Amygdala (tissue), 56 donors: ENCODE data around the gene CCDC187.

Experiments used
- DNase-seq, 56 donors: peaks; one replicate each; lab custom pipeline; 2025; lab: John Stamatoyannopoulos, UW

The CCDC187 gene

GRCh38 chr9:136259836-136260235, 44.1 kb downstream of the CCDC187 start:
- no peak for DNase-seq

DNA sequence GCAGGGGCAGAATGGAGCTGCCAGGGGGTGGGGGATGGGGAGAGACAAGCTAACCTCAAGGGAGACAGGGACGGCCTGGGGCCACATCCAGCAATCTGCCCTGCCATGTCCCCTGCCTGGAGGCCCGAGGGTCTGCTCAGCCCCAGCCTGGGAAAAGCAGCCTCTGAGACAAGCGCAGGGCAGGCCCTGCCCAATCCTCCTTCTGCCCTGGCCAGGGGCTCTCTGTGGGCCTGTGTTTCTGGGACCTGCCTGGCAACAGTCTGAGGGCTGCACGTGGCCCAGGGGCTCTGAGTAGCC, 44.4 kb downstream of the CCDC187 start:
- no peak for DNase-seq

- no peak for DNase-seq
These were observed 44.9 kb downstream of the CCDC187 start for GRCh38 chr9:136258786-136259516.

- no peak for DNase-seq
These were observed 45.6 kb downstream of the CCDC187 start for GRCh38 chr9:136258299-136258625.

DNA sequence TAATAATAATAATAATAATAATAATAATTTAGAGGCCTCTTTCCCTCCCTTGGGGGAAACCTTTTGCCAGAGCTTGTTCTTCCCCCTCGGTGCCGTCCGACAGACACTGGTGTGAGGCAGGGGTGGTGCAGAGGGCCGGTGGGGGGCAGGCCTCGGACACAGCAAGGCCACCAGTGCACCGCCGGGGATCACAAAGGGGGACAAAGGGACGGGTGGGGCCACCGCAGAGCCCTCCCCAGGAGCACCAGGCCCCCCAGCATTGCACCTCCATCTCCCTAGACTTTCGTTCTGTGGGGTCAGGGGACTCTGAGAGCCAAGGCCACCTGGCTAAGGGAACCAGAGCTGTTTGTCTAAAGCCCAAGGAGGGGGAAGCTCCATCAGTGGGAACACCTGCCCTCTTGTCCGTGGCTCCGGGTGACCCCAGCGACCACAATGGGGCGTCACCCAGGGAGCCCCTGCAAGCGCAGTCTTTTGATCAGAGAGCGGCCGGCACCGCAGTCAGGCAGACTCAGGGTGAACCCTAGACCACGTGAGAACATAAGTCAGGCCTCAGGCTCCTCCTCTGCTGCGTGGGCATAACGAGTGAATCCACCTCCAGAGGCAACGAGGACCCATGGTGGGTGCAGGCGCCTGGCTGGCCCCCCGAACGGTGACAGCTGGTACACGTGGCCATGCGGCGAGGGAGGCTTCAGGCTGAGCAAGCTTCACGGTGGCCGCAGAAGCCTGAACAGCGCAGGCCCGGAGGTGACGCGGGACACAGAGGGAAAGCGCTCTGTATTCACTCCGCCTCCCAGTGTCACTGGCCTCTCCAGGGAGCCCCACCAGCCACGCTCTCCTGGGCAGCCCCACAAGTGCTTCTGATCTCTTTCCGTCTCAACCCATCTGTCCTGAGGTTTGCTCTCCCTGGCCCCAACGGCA, 46.3 kb downstream of the CCDC187 start:
- DNase-seq: no peak

DNA sequence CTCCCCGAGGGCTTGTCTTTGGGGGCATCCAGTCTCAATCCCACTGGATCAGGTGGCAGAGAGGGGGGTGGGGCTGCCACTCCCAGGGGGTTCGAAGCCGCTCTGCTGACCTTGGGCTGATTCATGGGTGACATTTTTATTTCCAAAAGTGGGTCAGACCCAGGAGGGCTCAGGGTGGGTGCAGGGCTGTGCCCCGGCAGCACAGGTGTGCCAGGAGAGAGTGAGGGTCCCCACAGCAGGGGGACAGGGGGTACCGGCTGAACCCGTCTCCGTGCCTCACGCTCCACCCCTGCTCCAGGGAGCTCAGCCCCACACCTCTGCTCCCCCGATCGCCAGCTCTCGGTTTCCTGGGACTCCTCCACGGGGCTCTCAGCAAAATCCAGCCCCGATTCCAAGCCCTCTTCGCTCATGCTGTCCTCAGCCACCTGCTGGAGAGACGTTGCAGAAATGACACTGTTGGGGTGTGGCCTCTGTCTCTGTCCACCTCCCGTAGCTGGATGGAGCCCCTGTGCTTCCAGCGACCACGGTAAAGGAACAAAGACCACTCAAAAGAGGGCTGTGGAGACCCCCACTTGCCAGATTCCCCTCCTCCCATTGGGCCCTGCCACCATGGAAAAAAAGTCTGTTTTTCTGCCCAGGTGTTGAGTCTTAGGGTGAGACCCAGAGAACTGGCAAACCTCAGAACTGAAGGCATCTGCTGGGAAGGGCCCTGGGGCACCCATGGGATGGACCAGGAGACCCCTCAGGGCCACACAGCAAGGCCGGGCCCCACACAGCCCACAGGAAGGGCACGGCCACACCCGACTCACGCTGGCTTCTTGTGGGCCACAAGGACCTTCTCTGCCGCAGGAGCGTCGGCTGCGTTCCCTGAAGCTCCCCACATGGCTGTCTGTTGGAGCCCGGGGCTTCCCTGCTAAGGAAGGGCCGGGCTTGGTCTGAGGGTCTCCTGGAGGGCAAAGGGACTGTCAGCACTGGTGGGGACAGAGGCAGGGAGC, 47.7 kb downstream of the CCDC187 start:
- DNase-seq: no peak

DNA sequence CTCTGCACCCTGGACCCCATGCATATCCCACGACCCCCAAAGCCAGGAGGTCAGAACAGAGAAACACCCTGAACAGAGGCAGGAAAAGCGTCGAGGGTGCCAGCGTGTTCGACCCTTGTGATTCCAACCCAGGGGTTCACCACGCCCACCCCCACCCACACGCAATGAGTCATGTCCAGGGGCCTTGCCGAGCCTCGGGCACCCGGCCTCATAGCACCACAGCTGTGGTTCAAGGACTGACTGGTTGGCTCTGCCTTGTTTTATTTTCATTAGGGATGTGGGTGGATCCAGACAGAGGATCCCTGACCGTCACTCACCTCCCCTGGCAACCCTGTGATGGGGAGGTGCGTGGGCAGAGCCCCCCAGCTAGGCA, 48.7 kb downstream of the CCDC187 start:
- no peak for DNase-seq

- peak in 4 of 56 donors; percentile 20 to 36 (median 24) for DNase-seq
These were observed 49.3 kb downstream of the CCDC187 start for GRCh38 chr9:136254381-136255165.

DNA sequence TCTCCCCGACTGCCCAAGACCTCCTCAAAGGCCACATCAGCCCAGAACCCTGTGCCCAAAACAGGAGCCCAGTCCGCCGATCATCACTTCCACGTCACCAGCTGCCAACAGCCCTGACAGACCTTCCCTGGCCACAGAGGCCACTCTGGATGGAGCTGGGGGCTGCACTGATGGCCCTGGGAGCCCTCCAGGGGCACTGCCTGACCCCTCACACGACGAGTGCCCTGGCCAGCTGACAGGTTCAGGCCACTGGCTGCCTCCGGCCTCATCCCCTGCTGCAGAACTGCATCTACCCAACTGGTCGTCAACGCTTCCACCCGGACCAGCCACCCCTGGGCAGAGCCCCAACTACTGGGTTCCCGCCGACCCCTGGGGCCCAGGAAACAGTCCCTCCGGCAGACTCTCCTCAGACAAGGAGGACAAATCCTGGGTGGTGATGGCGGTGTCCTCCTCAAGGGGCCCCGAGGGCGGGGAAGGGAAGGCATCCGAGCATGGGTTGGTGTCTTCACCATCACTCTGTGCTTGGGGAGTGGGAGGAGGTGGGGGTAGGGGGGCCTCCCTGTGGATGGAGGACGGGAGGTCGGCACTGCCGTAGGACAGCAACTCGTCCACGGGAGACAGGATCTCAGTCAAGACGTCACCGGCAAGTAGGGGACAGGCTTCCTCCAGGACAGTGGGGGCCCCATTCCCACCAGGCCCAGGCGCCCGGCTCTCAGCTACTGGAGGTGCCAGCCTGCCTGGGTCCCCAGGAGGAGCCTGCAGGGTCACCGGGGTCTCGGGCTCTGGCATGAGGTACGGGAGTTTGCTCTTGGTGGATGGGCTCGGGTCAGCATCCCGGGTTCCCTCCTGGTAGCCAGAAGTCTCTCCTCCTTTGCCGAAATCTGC, 50.4 kb downstream of the CCDC187 start:
- no peak for DNase-seq

DNA sequence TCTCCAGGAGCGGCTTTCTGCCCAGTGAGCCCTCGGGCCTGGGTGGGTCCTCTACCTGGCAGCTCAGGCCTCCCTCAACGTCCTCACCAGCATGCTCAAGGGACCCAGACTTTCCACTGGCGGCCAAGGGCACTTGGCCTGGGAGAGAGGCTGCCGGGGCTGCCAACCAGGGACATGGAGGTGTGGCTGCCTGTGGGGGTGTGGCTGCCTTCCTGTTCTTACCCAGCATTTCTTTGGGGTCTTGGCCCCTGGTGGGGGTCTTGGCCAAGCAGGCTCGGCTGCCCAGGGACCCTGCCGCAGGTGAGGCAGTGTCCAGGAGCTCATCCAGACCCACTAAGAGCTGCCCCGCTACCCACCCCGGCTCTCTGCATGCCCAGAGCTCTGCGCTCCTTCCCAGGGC, 51.0 kb downstream of the CCDC187 start:
- DNase-seq: no peak

DNA sequence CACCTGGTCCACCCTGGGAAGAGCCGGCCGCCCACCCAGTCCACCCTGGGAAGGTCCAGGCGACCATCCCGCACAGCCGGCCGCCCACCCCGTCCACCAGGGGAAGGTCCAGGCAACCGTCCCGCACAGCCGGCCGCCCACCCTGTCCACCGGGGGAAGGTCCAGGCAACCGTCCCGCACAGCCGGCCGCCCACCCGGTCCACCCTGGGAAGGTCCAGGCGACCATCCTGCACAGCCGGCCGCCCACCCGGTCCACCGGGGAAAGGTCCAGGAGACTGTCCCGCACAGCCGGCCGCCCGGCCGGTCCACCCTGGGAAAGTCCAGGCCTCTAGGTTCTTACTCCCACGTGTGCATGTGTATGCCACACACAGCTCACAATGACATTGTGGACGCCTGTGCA, 51.6 kb downstream of the CCDC187 start:
- DNase-seq: no peak

DNA sequence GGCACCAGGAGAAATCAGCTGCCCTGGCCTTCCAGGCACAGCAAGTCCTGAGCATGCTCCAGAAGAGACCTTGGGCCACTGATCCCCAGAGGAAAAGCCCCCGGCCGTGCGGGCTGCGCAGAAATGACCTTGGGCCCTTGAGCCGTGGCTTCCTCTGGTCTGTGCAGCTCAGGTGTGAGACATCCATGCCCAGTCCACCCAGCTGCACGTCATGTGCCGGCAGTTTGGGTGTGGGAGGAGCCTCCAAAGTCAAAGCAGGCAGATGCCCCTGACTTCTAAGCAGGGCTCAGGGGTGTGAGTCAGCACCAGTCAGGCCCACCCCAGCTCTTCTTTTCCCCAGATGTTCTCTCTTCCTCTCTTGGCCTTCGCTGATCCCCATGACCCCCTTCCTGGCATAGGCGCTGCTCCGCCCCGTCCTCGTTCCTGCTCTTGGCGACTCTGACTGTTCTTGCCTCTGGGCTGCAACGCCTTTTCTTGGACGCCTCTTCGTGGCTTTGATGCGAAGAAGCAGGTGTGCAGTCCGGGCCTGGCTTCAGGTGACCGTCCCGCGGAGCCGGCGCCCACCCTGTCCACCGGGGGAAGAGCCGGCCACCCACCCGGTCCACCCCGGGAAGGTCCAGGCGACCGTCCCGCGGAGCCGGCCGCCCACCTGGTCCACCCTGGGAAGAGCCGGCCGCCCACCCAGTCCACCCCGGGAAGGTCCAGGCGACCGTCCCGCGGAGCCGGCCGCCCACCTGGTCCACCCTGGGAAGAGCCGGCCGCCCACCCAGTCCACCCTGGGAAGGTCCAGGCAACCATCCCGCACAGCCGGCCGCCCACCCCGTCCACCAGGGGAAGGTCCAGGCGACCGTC, 52.4 kb downstream of the CCDC187 start:
- DNase-seq: no peak

DNA sequence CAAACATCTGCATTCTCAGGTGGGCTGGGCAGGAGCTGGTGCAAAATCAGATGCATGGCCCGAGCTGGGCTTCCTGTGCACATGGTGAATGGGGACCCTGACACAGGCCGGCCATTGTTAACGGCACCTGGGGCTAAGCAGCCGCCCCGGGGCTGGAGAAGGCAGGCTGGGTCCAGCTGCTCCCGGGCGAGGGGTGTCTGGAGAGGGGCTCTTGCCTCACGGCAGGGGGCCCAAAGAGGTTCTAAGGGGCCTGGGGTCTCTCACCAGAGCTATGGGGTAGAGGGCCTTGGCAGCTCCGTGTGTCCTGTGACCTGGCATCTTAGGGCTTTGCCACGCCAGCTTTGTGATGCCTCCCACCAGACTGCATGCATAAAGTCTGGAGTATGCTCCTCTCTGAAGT, 53.2 kb downstream of the CCDC187 start:
- DNase-seq: no peak

GRCh38 chr9:136249877-136250559, 53.9 kb downstream of the CCDC187 start:
- DNase-seq: no peak

DNA sequence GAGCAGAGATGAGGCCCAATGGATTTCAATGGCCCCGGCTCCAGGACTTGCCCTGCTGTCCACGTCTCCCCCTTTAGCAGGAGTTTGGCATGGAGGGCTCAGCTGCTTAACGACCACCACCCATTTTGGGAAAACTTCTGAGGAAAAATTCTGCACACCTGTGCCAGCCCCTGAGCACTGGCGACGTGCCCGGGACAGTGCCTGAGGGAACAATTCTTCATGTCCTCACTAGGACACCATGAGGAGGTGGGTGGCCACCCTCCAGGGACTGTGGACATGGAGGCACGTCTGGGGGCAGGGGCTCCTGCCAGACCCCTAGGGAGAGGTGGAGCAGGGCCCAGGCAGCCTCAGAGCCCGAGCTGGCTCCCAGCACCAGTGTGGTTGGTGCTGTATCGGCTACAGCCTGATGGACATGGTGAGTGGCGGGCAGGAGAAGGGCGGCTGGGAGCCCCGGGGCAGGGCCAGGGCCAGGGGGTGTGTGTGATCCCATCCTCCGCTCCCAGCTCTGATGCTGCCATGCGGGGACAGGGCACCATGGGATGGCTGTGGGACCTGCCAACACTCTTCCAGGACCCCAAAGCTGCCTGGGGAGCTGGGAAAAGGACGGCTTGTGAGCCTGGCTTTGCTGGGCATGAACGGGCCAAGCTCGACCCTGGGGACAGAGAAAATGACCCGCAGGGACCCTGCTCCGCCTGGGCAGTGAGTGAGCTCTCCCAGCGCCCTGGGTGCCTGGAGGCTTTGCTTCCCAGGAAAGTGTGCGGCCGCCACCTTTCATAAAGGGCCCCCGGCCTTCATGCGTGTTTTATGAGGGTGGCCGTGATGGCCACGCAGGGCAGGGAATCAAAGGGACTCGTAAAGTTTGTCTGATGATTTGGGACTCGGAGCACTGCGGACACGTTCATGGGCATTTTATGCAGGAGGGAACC, 54.7 kb downstream of the CCDC187 start:
- no peak for DNase-seq

- no peak for DNase-seq
These were observed 55.8 kb downstream of the CCDC187 start for GRCh38 chr9:136247947-136248637.
